ENCODE measurements around the gene MGP.

The MGP gene

DNA sequence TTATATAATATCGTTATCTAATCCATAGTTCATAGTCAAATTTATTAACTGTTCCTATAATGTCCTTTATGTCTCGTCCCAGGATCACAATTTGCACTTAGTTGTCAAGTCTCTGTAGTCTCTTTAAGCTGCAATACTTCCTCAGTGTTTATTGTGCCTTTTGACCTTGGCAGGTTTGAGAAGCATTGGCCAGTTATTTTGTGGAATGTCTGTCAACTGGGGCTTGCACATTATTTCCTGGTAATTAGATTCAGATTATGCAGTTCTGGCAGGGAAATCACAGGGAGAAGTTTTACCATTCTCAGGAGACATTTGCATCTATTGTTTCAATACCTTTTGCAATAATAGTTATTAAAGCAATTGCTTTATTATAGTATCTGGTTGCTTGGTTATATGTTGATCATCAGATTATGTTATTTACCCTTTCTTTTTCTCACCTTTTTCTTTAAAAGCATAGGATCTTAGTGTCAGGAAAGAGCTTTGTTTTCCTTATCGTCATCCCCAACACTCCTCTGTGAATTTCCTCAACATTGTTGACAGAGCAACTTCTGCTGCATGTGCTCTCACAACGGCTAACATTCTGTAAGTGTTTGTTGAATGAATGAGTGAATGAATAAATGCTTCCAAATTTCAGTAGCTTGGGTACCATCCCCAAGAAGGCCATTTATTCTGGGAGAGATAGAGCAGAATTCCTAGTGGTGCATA lies 38.6 kb downstream of the MGP start:
- CTCF ChIA-PET: interaction anchor here (0.6 to 6.8 kb wide), 6 partner anchors 36 to 422 kb away, joined by 3 to 86 read pairs (median 6); partner anchors contain the start of genes C12orf60, RERG and WBP11
- Histone ChIP-seq H3K4me3 (ENCODE audit: low read depth, low read length) (no peak overlapping the region), H3K36me3 (ENCODE audit: control insufficient read depth in 2 of 2, insufficient read depth in 1 of 2, low read length in 2 of 2) (no peaks in the 10 kb centered on the region), H3K27ac (ENCODE audit: extremely low read depth, low read depth, low read length) (no peak overlapping the region), H3K9me3 (ENCODE audit: control insufficient read depth, insufficient read depth, low read depth, low read length) (no peaks in the 10 kb centered on the region), H3K4me1 (ENCODE audit: control insufficient read depth, insufficient read depth, low read length) (peaks cover 5% of the 10 kb centered on the region; the same call in 1 of the 2 replicates)
- POLR2A ChIA-PET: no interaction called here
- TF ChIP-seq ZNF548 (tag by site-specific recombination; IDR thresholded peaks at IDR 0.05) (no peak), ZNF23 (tag by site-specific recombination; IDR thresholded peaks at IDR 0.05; ENCODE audit: borderline replicate concordance) (no peak), ZNF366 (tag by site-specific recombination; conservative IDR thresholded peaks at IDR 0.05) (no peak), ZNF426 (tag by site-specific recombination; IDR thresholded peaks at IDR 0.05) (no peak)
- TF ChIP-seq, protein P1, sequence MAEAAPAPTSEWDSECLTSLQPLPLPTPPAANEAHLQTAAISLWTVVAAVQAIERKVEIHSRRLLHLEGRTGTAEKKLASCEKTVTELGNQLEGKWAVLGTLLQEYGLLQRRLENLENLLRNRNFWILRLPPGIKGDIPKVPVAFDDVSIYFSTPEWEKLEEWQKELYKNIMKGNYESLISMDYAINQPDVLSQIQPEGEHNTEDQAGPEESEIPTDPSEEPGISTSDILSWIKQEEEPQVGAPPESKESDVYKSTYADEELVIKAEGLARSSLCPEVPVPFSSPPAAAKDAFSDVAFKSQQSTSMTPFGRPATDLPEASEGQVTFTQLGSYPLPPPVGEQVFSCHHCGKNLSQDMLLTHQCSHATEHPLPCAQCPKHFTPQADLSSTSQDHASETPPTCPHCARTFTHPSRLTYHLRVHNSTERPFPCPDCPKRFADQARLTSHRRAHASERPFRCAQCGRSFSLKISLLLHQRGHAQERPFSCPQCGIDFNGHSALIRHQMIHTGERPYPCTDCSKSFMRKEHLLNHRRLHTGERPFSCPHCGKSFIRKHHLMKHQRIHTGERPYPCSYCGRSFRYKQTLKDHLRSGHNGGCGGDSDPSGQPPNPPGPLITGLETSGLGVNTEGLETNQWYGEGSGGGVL (tag by site-specific recombination; IDR thresholded peaks at IDR 0.05): no peak
- TF ChIP-seq, protein P2, sequence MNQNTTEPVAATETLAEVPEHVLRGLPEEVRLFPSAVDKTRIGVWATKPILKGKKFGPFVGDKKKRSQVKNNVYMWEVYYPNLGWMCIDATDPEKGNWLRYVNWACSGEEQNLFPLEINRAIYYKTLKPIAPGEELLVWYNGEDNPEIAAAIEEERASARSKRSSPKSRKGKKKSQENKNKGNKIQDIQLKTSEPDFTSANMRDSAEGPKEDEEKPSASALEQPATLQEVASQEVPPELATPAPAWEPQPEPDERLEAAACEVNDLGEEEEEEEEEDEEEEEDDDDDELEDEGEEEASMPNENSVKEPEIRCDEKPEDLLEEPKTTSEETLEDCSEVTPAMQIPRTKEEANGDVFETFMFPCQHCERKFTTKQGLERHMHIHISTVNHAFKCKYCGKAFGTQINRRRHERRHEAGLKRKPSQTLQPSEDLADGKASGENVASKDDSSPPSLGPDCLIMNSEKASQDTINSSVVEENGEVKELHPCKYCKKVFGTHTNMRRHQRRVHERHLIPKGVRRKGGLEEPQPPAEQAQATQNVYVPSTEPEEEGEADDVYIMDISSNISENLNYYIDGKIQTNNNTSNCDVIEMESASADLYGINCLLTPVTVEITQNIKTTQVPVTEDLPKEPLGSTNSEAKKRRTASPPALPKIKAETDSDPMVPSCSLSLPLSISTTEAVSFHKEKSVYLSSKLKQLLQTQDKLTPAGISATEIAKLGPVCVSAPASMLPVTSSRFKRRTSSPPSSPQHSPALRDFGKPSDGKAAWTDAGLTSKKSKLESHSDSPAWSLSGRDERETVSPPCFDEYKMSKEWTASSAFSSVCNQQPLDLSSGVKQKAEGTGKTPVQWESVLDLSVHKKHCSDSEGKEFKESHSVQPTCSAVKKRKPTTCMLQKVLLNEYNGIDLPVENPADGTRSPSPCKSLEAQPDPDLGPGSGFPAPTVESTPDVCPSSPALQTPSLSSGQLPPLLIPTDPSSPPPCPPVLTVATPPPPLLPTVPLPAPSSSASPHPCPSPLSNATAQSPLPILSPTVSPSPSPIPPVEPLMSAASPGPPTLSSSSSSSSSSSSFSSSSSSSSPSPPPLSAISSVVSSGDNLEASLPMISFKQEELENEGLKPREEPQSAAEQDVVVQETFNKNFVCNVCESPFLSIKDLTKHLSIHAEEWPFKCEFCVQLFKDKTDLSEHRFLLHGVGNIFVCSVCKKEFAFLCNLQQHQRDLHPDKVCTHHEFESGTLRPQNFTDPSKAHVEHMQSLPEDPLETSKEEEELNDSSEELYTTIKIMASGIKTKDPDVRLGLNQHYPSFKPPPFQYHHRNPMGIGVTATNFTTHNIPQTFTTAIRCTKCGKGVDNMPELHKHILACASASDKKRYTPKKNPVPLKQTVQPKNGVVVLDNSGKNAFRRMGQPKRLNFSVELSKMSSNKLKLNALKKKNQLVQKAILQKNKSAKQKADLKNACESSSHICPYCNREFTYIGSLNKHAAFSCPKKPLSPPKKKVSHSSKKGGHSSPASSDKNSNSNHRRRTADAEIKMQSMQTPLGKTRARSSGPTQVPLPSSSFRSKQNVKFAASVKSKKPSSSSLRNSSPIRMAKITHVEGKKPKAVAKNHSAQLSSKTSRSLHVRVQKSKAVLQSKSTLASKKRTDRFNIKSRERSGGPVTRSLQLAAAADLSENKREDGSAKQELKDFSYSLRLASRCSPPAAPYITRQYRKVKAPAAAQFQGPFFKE (tag by site-specific recombination; IDR thresholded peaks at IDR 0.05; ENCODE audit: borderline replicate concordance): no peak
- TF ChIP-seq, protein P3, sequence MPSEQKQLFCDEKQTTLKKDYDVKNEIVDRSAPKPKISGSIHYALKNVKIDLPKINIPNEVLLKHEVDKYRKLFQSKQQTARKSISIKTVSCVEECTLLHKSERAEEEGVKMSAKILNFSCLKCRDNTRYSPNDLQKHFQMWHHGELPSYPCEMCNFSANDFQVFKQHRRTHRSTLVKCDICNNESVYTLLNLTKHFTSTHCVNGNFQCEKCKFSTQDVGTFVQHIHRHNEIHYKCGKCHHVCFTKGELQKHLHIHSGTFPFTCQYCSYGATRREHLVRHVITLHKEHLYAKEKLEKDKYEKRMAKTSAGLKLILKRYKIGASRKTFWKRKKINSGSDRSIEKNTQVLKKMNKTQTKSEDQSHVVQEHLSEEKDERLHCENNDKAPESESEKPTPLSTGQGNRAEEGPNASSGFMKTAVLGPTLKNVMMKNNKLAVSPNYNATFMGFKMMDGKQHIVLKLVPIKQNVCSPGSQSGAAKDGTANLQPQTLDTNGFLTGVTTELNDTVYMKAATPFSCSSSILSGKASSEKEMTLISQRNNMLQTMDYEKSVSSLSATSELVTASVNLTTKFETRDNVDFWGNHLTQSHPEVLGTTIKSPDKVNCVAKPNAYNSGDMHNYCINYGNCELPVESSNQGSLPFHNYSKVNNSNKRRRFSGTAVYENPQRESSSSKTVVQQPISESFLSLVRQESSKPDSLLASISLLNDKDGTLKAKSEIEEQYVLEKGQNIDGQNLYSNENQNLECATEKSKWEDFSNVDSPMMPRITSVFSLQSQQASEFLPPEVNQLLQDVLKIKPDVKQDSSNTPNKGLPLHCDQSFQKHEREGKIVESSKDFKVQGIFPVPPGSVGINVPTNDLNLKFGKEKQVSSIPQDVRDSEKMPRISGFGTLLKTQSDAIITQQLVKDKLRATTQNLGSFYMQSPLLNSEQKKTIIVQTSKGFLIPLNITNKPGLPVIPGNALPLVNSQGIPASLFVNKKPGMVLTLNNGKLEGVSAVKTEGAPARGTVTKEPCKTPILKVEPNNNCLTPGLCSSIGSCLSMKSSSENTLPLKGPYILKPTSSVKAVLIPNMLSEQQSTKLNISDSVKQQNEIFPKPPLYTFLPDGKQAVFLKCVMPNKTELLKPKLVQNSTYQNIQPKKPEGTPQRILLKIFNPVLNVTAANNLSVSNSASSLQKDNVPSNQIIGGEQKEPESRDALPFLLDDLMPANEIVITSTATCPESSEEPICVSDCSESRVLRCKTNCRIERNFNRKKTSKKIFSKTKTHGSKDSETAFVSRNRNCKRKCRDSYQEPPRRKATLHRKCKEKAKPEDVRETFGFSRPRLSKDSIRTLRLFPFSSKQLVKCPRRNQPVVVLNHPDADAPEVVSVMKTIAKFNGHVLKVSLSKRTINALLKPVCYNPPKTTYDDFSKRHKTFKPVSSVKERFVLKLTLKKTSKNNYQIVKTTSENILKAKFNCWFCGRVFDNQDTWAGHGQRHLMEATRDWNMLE (tag by site-specific recombination; conservative IDR thresholded peaks at IDR 0.05; ENCODE audit: low read depth): no peak
- TF ChIP-seq, protein P4, sequence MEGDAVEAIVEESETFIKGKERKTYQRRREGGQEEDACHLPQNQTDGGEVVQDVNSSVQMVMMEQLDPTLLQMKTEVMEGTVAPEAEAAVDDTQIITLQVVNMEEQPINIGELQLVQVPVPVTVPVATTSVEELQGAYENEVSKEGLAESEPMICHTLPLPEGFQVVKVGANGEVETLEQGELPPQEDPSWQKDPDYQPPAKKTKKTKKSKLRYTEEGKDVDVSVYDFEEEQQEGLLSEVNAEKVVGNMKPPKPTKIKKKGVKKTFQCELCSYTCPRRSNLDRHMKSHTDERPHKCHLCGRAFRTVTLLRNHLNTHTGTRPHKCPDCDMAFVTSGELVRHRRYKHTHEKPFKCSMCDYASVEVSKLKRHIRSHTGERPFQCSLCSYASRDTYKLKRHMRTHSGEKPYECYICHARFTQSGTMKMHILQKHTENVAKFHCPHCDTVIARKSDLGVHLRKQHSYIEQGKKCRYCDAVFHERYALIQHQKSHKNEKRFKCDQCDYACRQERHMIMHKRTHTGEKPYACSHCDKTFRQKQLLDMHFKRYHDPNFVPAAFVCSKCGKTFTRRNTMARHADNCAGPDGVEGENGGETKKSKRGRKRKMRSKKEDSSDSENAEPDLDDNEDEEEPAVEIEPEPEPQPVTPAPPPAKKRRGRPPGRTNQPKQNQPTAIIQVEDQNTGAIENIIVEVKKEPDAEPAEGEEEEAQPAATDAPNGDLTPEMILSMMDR (tag by site-specific recombination; IDR thresholded peaks at IDR 0.05): no peak
